Measurements from ENCODE around the gene PPL.

GRCh38 chr16:4962716-4963115 is 25.8 kb upstream of the PPL start:
- TF ChIP-seq CTCF (IDR thresholded peaks at IDR 0.05; ENCODE audit: low read length) (no peak), EZH2 (IDR thresholded peaks at IDR 0.05; ENCODE audit: borderline replicate concordance, low read length) (no peak)

All from OCI-LY1 (cell line).